AG04449 (cell line): Measurements from ENCODE around the gene RANBP9.

Experiments used
- CTCF ChIA-PET: fragments of 350-600 bp; formaldehyde crosslinking; extraction: SDS; loops from one replicate; lab custom pipeline; 2021; ENCODE audit warnings: antibody characterized with exemption; lab: Yijun Ruan, JAX
- POLR2A ChIA-PET: fragments of 400-600, 350-600 bp; formaldehyde crosslinking; extraction: SDS; loops from one replicate; lab custom pipeline; 2020; ENCODE audit warnings: antibody characterized with exemption, inconsistent platforms; lab: Yijun Ruan, JAX
- DNase-seq: peaks from one replicate; pipeline ENCODE4 v3.0.0-alpha.2; 2010; ENCODE audit warnings: low read depth, low spot score
- H3K4me3 ChIP-seq: 2 replicates; pipeline ENCODE4 v1.5.1; 2011; ENCODE audit warnings: low read depth, mild to moderate bottlenecking, control low read depth, low read length
- TF ChIP-seq, protein P1 (sequence below): IDR thresholded peaks from one replicate; pipeline ENCODE4 v1.5.1; 2011; ENCODE audit warnings: mild to moderate bottlenecking, moderate library complexity, low read length, control low read depth, inconsistent platforms; ENCODE audit not compliant: insufficient read depth; ENCODE audit errors: missing control alignments

The RANBP9 gene

DNA sequence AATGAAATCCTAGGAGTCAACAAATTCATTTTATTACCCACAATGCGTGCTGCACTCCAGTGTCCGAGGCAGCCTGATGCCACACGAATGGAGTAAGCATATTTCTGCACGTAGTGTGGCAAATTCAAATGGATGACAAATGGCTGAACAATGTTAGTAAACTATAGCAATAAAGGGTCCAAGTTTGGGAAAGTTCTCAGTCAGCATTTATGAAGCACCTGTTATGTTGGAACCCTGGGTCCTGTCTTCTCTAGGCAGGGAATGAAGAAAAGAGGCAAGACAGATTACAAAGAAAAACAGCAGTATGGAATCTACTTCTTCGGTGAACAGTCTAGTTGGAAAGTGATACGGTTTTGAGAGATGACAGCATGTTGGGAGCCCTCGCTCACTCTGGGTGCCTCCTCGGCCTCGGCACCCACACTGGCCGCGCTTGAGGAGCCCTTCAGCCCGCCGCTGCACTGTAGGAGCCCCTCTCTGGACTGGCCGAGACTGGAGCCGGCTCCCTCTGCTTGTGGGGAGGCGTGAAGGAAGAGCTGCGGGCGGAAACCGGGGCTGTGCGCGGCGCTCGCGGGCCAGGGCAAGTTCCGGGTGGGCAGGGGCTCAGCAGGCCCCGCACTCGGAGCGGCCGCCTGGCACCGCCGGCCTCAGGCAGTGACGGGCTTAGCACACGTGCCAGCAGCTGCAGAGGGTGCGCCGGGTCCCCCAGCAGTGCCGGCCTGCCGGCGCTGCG is 4.8 kb upstream of the RANBP9 start:
- POLR2A ChIA-PET = no interaction called here
- CTCF ChIA-PET = interaction anchor here (1.0 kb wide), 1 partner anchor 17 kb away, joined by 3 read pairs; no protein-coding TSS in a partner anchor
- H3K4me3 ChIP-seq = no peak overlapping the region
- TF ChIP-seq, protein P1, sequence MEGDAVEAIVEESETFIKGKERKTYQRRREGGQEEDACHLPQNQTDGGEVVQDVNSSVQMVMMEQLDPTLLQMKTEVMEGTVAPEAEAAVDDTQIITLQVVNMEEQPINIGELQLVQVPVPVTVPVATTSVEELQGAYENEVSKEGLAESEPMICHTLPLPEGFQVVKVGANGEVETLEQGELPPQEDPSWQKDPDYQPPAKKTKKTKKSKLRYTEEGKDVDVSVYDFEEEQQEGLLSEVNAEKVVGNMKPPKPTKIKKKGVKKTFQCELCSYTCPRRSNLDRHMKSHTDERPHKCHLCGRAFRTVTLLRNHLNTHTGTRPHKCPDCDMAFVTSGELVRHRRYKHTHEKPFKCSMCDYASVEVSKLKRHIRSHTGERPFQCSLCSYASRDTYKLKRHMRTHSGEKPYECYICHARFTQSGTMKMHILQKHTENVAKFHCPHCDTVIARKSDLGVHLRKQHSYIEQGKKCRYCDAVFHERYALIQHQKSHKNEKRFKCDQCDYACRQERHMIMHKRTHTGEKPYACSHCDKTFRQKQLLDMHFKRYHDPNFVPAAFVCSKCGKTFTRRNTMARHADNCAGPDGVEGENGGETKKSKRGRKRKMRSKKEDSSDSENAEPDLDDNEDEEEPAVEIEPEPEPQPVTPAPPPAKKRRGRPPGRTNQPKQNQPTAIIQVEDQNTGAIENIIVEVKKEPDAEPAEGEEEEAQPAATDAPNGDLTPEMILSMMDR = no peak
- DNase-seq = no peak

DNA sequence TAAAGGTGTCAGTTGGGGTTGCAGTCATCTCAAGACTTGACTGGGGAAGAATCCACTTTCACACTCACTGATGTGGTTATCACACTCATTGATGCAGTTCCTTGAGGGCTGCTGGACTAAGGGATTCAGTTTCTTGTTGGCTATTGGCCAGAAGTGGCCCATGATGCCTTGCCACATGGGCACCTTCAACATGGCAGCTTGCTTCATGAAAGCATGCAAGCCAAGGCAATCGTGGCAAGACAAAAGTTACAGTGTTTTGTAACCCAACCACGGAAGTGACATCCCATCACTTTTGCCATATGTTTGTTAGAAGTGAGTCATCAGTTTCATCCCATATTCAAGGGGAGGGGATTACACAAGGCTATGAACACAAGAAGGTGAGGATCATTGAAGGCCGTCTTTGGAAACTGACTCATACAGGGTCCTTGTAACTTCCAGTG is 3.8 kb upstream of the RANBP9 start:
- TF ChIP-seq, protein P1 = no peak
- ChIA-PET POLR2A (no interaction called here), CTCF (no interaction called here)
- H3K4me3 ChIP-seq = no peak overlapping the region
- DNase-seq = no peak

DNA sequence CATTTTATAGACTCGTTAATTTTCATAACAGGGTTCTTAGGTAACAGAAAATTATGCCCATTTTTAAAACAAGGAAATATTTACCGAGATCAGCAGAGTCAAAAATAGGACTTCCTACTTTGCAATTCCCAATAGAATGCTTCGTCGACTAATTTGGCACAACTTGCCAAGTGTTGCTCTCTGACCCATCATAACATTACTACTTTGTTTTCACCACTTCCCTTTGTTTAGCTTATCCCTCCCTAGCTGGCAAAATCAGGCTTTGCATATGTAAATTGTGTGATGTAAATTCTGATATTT is 914 bp upstream of the RANBP9 start:
- CTCF ChIA-PET = interaction anchor here (0.9 to 3.7 kb wide), 3 partner anchors 12 to 97 kb away, joined by 3 to 16 read pairs (median 6); partner anchors contain the start of gene NOL7
- POLR2A ChIA-PET = no interaction called here
- TF ChIP-seq, protein P1 = no peak
- no peak for DNase-seq
- H3K4me3 ChIP-seq = peak overlapping the region; percentile 75

DNA sequence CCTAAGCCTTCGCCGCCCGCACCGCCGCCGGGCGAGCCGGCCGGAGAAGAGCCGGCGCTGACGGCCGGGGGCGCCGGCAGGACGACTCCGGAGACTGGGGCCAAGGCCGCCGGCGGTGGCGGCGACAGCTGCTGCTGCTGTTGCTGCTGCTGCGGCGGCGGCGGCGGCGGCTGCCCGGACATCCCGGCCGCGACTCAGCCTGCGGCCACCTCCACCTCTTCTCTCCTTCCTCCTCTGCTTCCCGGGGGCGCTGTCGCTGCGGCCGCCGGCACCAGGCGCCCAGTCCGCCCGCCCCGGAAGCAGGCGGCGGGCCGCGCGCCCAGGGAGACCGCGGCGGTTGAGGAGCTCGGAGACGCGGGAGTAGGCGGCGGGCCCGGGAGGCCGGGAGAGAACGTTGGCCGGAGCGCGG is 307 bp downstream of the RANBP9 start:
- TF ChIP-seq, protein P1 = peak; percentile 32
- peak overlapping the region; percentile 78 for H3K4me3 ChIP-seq
- no peak for DNase-seq
- POLR2A ChIA-PET = interaction anchor here (0.6 to 3.4 kb wide), 3 partner anchors 10 to 103 kb away, joined by 3 to 16 read pairs (median 5); partner anchors contain the start of genes MCUR1 and NOL7
- CTCF ChIA-PET = interaction anchor here (0.6 to 3.7 kb wide), 8 partner anchors 11 to 95 kb away, joined by 3 to 19 read pairs (median 4); partner anchors contain the start of gene NOL7

DNA sequence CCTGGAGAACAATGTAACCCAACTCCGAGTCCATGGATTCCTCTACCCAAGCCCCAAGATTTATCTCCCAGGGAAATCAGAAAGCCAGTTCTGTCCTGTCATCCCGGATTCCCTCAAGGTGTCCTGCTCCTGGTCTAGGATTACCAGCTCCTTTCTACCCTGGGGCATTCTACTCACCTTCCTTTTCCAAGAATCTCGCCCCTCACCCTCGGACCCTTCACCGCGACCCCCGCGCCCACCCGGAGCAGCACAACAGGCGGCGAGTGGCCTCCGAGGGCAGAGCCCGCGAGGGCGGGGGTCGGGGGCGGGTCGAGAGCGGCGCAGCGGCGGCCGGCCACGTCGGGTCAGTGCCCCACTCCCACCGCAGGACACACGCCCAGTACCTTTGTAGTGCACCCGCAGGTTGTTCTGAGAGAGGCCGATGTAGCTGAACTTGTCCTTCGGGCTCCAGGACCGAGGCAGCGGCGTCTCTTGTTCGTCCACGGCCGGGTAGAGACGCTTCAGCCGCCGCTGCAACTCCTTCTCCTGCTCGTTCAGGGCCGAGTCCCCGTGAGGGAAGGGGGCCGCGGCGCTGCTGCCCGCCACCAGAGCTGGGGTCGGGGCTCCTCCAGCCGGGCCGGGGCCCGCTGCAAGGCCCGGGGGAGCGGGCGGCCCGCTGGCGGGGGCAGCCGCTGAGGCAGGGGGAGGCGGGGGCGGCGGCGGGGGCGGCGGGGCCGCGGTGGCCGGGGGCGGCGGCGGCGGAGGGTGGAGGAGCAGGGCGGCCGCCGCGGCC is 897 bp downstream of the RANBP9 start:
- TF ChIP-seq, protein P1 = no peak
- peak overlapping the region; percentile 78 for H3K4me3 ChIP-seq
- POLR2A ChIA-PET = interaction anchor here (3.4 kb wide), 1 partner anchor 95 kb away, joined by 16 read pairs; the partner anchor contains the start of gene NOL7
- CTCF ChIA-PET = interaction anchor here (0.9 to 3.7 kb wide), 8 partner anchors 11 to 95 kb away, joined by 3 to 19 read pairs (median 6); partner anchors contain the start of gene NOL7
- DNase-seq = no peak
